Loucy (cell line): ENCODE measurements around the gene NCBP1.

Experiments
- H2AFZ ChIP-seq: fragments of 200-600 bp; sonication (generic); 2 replicates; pipeline ENCODE4 v1.6.0; 2016; ENCODE audit warnings: antibody characterized with exemption, mild to moderate bottlenecking, low read length, moderate library complexity
- H3F3A ChIP-seq: fragments of 200-600 bp; 2 replicates; pipeline ENCODE4 v1.6.0; 2016; ENCODE audit warnings: antibody characterized with exemption, low read depth, mild to moderate bottlenecking
- H3K27me3 ChIP-seq: fragments of 200-600 bp; sonication (generic); 2 replicates; pipeline ENCODE4 v1.6.1; 2014; ENCODE audit warnings: low read length, mild to moderate bottlenecking; ENCODE audit not compliant: insufficient read depth, poor library complexity, severe bottlenecking
- H3K36me3 ChIP-seq: fragments of 200-600 bp; sonication (generic); 2 replicates; pipeline ENCODE4 v1.6.1; 2016; ENCODE audit warnings: low read length; ENCODE audit not compliant: insufficient read depth
- H3K4me1 ChIP-seq: fragments of 200-600 bp; sonication (generic); 2 replicates; pipeline ENCODE4 v1.5.1; 2014; ENCODE audit warnings: low read length, mild to moderate bottlenecking; ENCODE audit not compliant: insufficient read depth, poor library complexity, severe bottlenecking
- H3K4me2 ChIP-seq: fragments of 200-600 bp; sonication (generic); 2 replicates; pipeline ENCODE4 v1.6.0; 2014; ENCODE audit warnings: antibody characterized with exemption, low read length, low read depth, mild to moderate bottlenecking; ENCODE audit not compliant: poor library complexity, severe bottlenecking
- H3K4me3 ChIP-seq: fragments of 200-600 bp; sonication (generic); 2 replicates; pipeline ENCODE4 v1.5.1; 2014; ENCODE audit warnings: low read length, mild to moderate bottlenecking, mixed read lengths; ENCODE audit not compliant: poor library complexity, severe bottlenecking
- H3K79me2 ChIP-seq: fragments of 200-600 bp; sonication (generic); 2 replicates; pipeline ENCODE4 v1.6.1; 2014; ENCODE audit warnings: low read length; ENCODE audit not compliant: insufficient read depth
- H3K9ac ChIP-seq: fragments of 200-600 bp; sonication (generic); 2 replicates; pipeline ENCODE4 v1.6.0; 2014; ENCODE audit warnings: mild to moderate bottlenecking, low read depth, low read length, moderate library complexity; ENCODE audit not compliant: poor library complexity, severe bottlenecking
- H3K9me2 ChIP-seq: fragments of 200-600 bp; sonication (generic); replicated peaks from 2 replicates; pipeline ENCODE4 v1.6.1; 2016; ENCODE audit warnings: low read depth, low read length, mixed read lengths
- H3K9me3 ChIP-seq: fragments of 200-600 bp; sonication (generic); 2 replicates; pipeline ENCODE4 v1.6.1; 2014; ENCODE audit warnings: mild to moderate bottlenecking, antibody characterized with exemption, low read length, low read depth; ENCODE audit not compliant: insufficient read depth
- H4K20me1 ChIP-seq: fragments of 200-600 bp; sonication (generic); 2 replicates; pipeline ENCODE4 v1.6.0; 2014; ENCODE audit warnings: antibody characterized with exemption, low read length, mild to moderate bottlenecking; ENCODE audit not compliant: insufficient read depth, poor library complexity, severe bottlenecking
- CTCF ChIP-seq: fragments of 200-600 bp; sonication (generic); conservative IDR thresholded peaks from 2 replicates; pipeline ENCODE4 v1.5.1; 2014; ENCODE audit warnings: mild to moderate bottlenecking, antibody characterized with exemption, low read length
- EZH2phosphoT487 ChIP-seq: fragments of 200-600 bp; IDR thresholded peaks from 2 replicates; pipeline ENCODE4 v1.6.1; 2018; ENCODE audit warnings: antibody characterized with exemption, mild to moderate bottlenecking, moderate library complexity, borderline replicate concordance

Gene NCBP1

GRCh38 chr9:97689401-97690180, 56.0 kb downstream of the NCBP1 start:
- H3K4me3 ChIP-seq = no peak overlapping the region
- no peak overlapping the region for H2AFZ ChIP-seq
- no peaks in the 10 kb centered on the region for H3K9me2 ChIP-seq
- H3K27me3 ChIP-seq = no peaks in the 10 kb centered on the region
- H3K36me3 ChIP-seq = peaks cover 10% of the 10 kb centered on the region; the same call in 1 of the 2 replicates
- peaks cover 11% of the 10 kb centered on the region for H3K4me1 ChIP-seq
- H3F3A ChIP-seq = no peaks in the 10 kb centered on the region
- no peak for TF ChIP-seq EZH2phosphoT487
- TF ChIP-seq CTCF = no peak
- H3K9ac ChIP-seq = no peak overlapping the region
- no peaks in the 10 kb centered on the region for H4K20me1 ChIP-seq
- no peaks in the 10 kb centered on the region for H3K9me3 ChIP-seq
- peaks cover 5% of the 10 kb centered on the region; the same call in 1 of the 2 replicates for H3K79me2 ChIP-seq
- no peak overlapping the region for H3K4me2 ChIP-seq

GRCh38 chr9:97694769-97695168, 61.1 kb downstream of the NCBP1 start:
- peak overlapping the region; percentile 19 for H3K9ac ChIP-seq
- peaks cover 12% of the 10 kb centered on the region for H3K27me3 ChIP-seq
- TF ChIP-seq EZH2phosphoT487 (no peak), CTCF (no peak)
- no peaks in the 10 kb centered on the region for H3K9me2 ChIP-seq
- peaks cover 19% of the 10 kb centered on the region; the same call in 1 of the 2 replicates for H3K79me2 ChIP-seq
- H3K4me3 ChIP-seq = peak overlapping the region; percentile 45
- H3K9me3 ChIP-seq = no peaks in the 10 kb centered on the region
- H3K4me1 ChIP-seq = peaks cover 37% of the 10 kb centered on the region
- H3K36me3 ChIP-seq = no peaks in the 10 kb centered on the region; the same call in 1 of the 2 replicates
- H3K4me2 ChIP-seq = peak overlapping the region; percentile 77
- no peak overlapping the region for H2AFZ ChIP-seq
- no peaks in the 10 kb centered on the region for H4K20me1 ChIP-seq
- no peaks in the 10 kb centered on the region for H3F3A ChIP-seq

GRCh38 chr9:97695390-97695789, 61.8 kb downstream of the NCBP1 start:
- H2AFZ ChIP-seq = no peak overlapping the region
- H3K9ac ChIP-seq = peak overlapping the region; percentile 19
- no peaks in the 10 kb centered on the region for H3F3A ChIP-seq
- H3K27me3 ChIP-seq = peaks cover 16% of the 10 kb centered on the region
- H3K36me3 ChIP-seq = no peaks in the 10 kb centered on the region
- no peak for TF ChIP-seq CTCF
- no peak for TF ChIP-seq EZH2phosphoT487
- no peaks in the 10 kb centered on the region for H4K20me1 ChIP-seq
- H3K79me2 ChIP-seq = peaks cover 19% of the 10 kb centered on the region; the same call in 1 of the 2 replicates
- no peaks in the 10 kb centered on the region for H3K9me2 ChIP-seq
- peaks cover 37% of the 10 kb centered on the region for H3K4me1 ChIP-seq
- H3K4me3 ChIP-seq = peak overlapping the region; percentile 85
- H3K9me3 ChIP-seq = no peaks in the 10 kb centered on the region
- H3K4me2 ChIP-seq = peak overlapping the region; percentile 77
